Measurements from ENCODE around the gene NADSYN1. TPM values are rescaled to one million over a fixed set of nuclear protein-coding genes. Genes with fewer than 3 reads are reported as not detected.
A peak's percentile ranks its signal among the peaks of the same experiment; 100 is the strongest.

The NADSYN1 gene
- total and polyA plus RNA-seq, 2 of the 13 experiments (the other 11 are each of a cell fraction or from before 2014, with no cell fraction given): 35.7 to 51.5 TPM

- TF ChIP-seq KIAA2018 (CRISPR knock-in tag; IDR thresholded peaks at IDR 0.05; ENCODE audit: borderline replicate concordance) (no peak), KDM4B (CRISPR knock-in tag; IDR thresholded peaks at IDR 0.05) (no peak; the same call in 1 of the 2 replicates), ZNF597 (CRISPR knock-in tag; IDR thresholded peaks at IDR 0.05) (no peak), SRSF4 (IDR thresholded peaks at IDR 0.05; ENCODE audit: low read depth, low read length, poor library complexity, severe bottlenecking) (no peak), POLR2G (IDR thresholded peaks at IDR 0.05; ENCODE audit: low read depth, low read length) (peak; percentile 75), ETV6 (CRISPR knock-in tag; conservative IDR thresholded peaks at IDR 0.05) (no peak), ELF4 (CRISPR knock-in tag; IDR thresholded peaks at IDR 0.05; ENCODE audit: borderline replicate concordance) (peak; percentile 60; the same call in 1 of the 2 replicates), CEBPB (IDR thresholded peaks at IDR 0.05; ENCODE audit: borderline replicate concordance, low read depth, low read length) (no peak), ZNF510 (CRISPR knock-in tag; IDR thresholded peaks at IDR 0.05; ENCODE audit: low read depth) (0 out of 2 replicates have a peak, but pooled peaks have one; percentile 23), SPEN (CRISPR knock-in tag; IDR thresholded peaks at IDR 0.05; ENCODE audit: low read depth) (no peak; the same call in 1 of the 2 replicates), NFATC3 (CRISPR knock-in tag; IDR thresholded peaks at IDR 0.05) (no peak), ARID4A (CRISPR knock-in tag; IDR thresholded peaks at IDR 0.05; ENCODE audit: borderline replicate concordance) (peak; percentile 96; the same call in 1 of the 2 replicates)
These were observed at the start of gene NADSYN1 (continued) for GRCh38 chr11:71453037-71453917.
